Panc1 (cell line): ENCODE data around the gene DUSP23.

Experiments used
- CTCF ChIP-seq: fragments of 450-650 bp; IDR thresholded peaks from 2 replicates; pipeline ENCODE4 v1.5.1; 2017; ENCODE audit warnings: mild to moderate bottlenecking
- POLR2AphosphoS5 ChIP-seq: IDR thresholded peaks from 2 replicates; pipeline ENCODE4 v1.6.1; 2012; ENCODE audit warnings: mild to moderate bottlenecking, low read depth, low read length, moderate library complexity
- SIN3A ChIP-seq: IDR thresholded peaks from 2 replicates; pipeline ENCODE4 v1.6.1; 2012; ENCODE audit warnings: low read depth, mild to moderate bottlenecking, low read length, moderate library complexity, borderline replicate concordance; ENCODE audit not compliant: insufficient read depth

DNA sequence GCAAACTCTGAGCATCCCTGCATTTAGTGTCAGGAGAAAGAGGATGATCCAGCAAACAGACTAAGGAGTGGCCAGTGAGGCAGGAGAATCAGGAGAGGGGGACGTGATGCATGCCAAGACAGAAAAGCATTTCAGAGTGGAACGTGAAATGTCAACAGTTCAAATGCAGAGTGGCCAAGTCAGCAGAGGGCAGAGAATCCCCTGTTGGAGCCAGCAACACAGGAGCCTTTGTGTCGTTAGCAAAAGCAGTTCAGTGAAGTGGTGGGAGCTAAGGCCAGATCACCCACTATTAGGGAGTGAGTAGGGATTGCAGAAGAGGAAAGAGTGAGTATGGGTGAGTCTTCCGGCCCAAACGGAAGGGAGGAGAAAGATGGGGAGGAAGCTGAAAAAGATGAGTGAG, 14.8 kb downstream of the DUSP23 start:
- TF ChIP-seq CTCF (no peak), SIN3A (no peak), POLR2AphosphoS5 (no peak)
